Effector memory CD4-positive, alpha-beta T cell (primary cell): ENCODE measurements around the gene LRRC71.
A peak's percentile ranks its signal among the peaks of the same experiment; 100 is the strongest.

Experiments
- DNase-seq, 3 donors: peaks; one replicate each; pipeline ENCODE4 v3.0.0-alpha.2; 2020
- H3K27ac ChIP-seq: 2 replicates; pipeline ENCODE4 v1.7.0; 2013; ENCODE audit warnings: mild to moderate bottlenecking, low read length, moderate library complexity; ENCODE audit not compliant: insufficient read depth, poor library complexity, severe bottlenecking
- H3K27me3 ChIP-seq: replicated peaks from 2 replicates; pipeline ENCODE4 v1.7.0; 2013; ENCODE audit warnings: mild to moderate bottlenecking, low read length; ENCODE audit not compliant: insufficient read depth, control insufficient read depth, poor library complexity, severe bottlenecking
- H3K36me3 ChIP-seq: 2 replicates; pipeline ENCODE4 v1.7.0; 2013; ENCODE audit warnings: mild to moderate bottlenecking, low read length, moderate library complexity; ENCODE audit not compliant: control insufficient read depth, insufficient read depth
- H3K4me1 ChIP-seq: 2 replicates; pipeline ENCODE4 v1.7.0; 2013; ENCODE audit warnings: low read length, mild to moderate bottlenecking; ENCODE audit not compliant: control insufficient read depth, insufficient read depth, poor library complexity, severe bottlenecking
- H3K4me3 ChIP-seq: 2 replicates; pipeline ENCODE4 v1.7.0; 2013; ENCODE audit warnings: low read length, low read depth, mild to moderate bottlenecking; ENCODE audit not compliant: insufficient read depth, poor library complexity, severe bottlenecking
- H3K9me3 ChIP-seq: 2 replicates; pipeline ENCODE4 v1.7.0; 2013; ENCODE audit warnings: mild to moderate bottlenecking, low read length, moderate library complexity; ENCODE audit not compliant: control insufficient read depth

LRRC71 gene

DNA sequence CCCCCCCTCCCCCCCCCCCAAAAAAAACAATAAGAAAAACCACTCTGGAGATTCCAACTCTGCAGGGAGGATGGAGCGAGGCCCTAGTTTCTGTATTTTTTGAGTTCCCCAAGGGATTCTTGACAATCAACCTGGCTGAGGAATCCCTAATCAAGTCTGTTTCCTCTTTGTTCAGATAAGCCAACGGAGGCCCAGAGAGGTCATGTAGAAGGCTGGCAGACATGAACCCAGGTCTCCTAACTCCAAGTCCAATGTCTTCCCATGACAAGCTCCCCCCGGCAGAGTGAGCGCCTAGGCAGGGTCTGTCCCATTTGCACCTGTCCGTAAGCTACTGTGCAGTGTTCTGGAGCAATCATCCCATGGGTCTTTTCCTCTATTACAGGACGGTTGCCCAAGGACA lies 39.5 kb downstream of the LRRC71 start:
- peaks cover 39% of the 10 kb centered on the region for H3K36me3 ChIP-seq

GRCh38 chr1:156961709-156962108 lies 41.3 kb downstream of the LRRC71 start:
- Histone ChIP-seq H3K27me3 (no peaks in the 10 kb centered on the region), H3K9me3 (no peaks in the 10 kb centered on the region), H3K27ac (no peak overlapping the region), H3K4me1 (peaks cover 18% of the 10 kb centered on the region), H3K4me3 (no peak overlapping the region), H3K36me3 (peaks cover 22% of the 10 kb centered on the region)
- DNase-seq, result peak in 1 of 3 donors; percentile 17

More for the DNA sequence above, 39.5 kb downstream of the LRRC71 start:
- DNase-seq, result no peak
- Histone ChIP-seq H3K9me3 (no peaks in the 10 kb centered on the region), H3K4me1 (peaks cover 18% of the 10 kb centered on the region), H3K4me3 (no peak overlapping the region), H3K27ac (no peak overlapping the region), H3K27me3 (no peaks in the 10 kb centered on the region)

DNA sequence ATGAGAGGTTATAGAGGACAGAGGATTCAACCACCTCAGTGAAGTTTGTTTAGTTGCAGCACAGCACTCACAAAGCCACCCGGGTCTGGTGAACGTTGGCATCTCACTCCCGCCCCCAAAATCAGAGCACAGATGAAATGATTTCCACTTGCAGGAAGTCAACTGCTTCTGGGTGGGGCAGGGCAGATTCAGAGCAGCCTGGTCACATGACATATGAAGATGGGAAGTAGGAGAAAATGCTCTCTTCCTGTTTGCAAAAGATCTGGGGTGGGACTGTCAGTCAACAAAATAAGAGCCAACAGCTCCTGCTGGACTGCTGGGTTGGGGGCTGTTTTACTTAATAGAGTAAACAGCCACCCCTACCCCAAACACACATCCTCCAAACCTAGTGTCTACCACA lies 43.2 kb downstream of the LRRC71 start:
- Histone ChIP-seq H3K36me3 (peaks cover 11% of the 10 kb centered on the region), H3K27ac (no peak overlapping the region), H3K4me1 (peaks cover 18% of the 10 kb centered on the region), H3K4me3 (peak overlapping the region; percentile 45), H3K27me3 (no peaks in the 10 kb centered on the region), H3K9me3 (no peaks in the 10 kb centered on the region)
- peak in 1 of 3 donors; percentile 16 for DNase-seq

- peaks cover 18% of the 10 kb centered on the region for H3K4me1 ChIP-seq
- H3K27me3 ChIP-seq, result no peaks in the 10 kb centered on the region
- peaks cover 11% of the 10 kb centered on the region for H3K36me3 ChIP-seq
- DNase-seq, result no peak
- H3K9me3 ChIP-seq, result no peaks in the 10 kb centered on the region
- H3K4me3 ChIP-seq, result no peak overlapping the region
- no peak overlapping the region for H3K27ac ChIP-seq
These were observed 44.0 kb downstream of the LRRC71 start for GRCh38 chr1:156964441-156964840.

- no peaks in the 10 kb centered on the region for H3K36me3 ChIP-seq
- H3K27ac ChIP-seq, result no peak overlapping the region
- no peaks in the 10 kb centered on the region for H3K9me3 ChIP-seq
- H3K4me1 ChIP-seq, result peaks cover 2% of the 10 kb centered on the region
- H3K4me3 ChIP-seq, result no peak overlapping the region
- DNase-seq, result no peak
- H3K27me3 ChIP-seq, result no peaks in the 10 kb centered on the region
These were observed 49.1 kb downstream of the LRRC71 start for GRCh38 chr1:156969496-156969895.

DNA sequence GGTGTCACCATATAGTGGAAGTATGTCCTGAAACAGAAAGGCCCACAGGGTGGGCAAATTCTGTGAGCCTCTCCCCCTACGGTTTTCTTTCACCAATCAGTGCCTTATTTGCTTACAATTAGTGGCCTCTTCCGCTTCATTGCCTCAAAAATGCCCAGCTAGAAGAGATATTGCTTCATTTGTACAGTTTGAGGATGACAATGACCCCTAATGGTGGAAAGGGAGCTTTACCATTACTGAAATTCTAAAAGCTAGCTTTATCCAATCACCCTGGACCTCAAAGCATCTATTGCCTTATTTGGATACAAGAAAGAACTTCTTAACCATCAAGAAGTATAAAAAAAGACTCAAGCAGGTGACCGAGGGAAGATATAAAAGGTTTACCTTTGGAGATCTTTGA lies 49.6 kb downstream of the LRRC71 start:
- Histone ChIP-seq H3K36me3 (no peaks in the 10 kb centered on the region), H3K4me1 (no peaks in the 10 kb centered on the region), H3K4me3 (no peak overlapping the region), H3K9me3 (no peaks in the 10 kb centered on the region), H3K27me3 (no peaks in the 10 kb centered on the region), H3K27ac (no peak overlapping the region)
- no peak for DNase-seq

- no peak for DNase-seq
- no peak overlapping the region for H3K27ac ChIP-seq
- H3K4me3 ChIP-seq, result no peak overlapping the region
- H3K4me1 ChIP-seq, result no peaks in the 10 kb centered on the region
- no peaks in the 10 kb centered on the region for H3K9me3 ChIP-seq
- H3K36me3 ChIP-seq, result no peaks in the 10 kb centered on the region
- H3K27me3 ChIP-seq, result no peaks in the 10 kb centered on the region
These were observed 53.0 kb downstream of the LRRC71 start for GRCh38 chr1:156973417-156973816.

GRCh38 chr1:156975084-156975483 lies 54.7 kb downstream of the LRRC71 start:
- Histone ChIP-seq H3K4me3 (no peak overlapping the region), H3K27me3 (no peaks in the 10 kb centered on the region), H3K36me3 (no peaks in the 10 kb centered on the region), H3K27ac (no peak overlapping the region), H3K4me1 (no peaks in the 10 kb centered on the region), H3K9me3 (no peaks in the 10 kb centered on the region)
- no peak for DNase-seq

- DNase-seq, result no peak
- H3K36me3 ChIP-seq, result no peaks in the 10 kb centered on the region
- H3K27me3 ChIP-seq, result no peaks in the 10 kb centered on the region
- no peaks in the 10 kb centered on the region for H3K9me3 ChIP-seq
- H3K27ac ChIP-seq, result no peak overlapping the region
- no peaks in the 10 kb centered on the region for H3K4me1 ChIP-seq
- no peak overlapping the region for H3K4me3 ChIP-seq
These were observed 60.1 kb downstream of the LRRC71 start for GRCh38 chr1:156980551-156980950.
